IMR-90 (cell line): ENCODE data around the gene FLRT3. TPM values are rescaled to one million over a fixed set of nuclear protein-coding genes. Genes with fewer than 3 reads are reported as not detected.

Source experiments
- ATAC-seq: fragments of 200-7000 bp; cut with Tn5 transposase; 2 replicates; pipeline ENCODE4 v1.9.1; 2020; ENCODE audit warnings: low read depth, mild to moderate bottlenecking, moderate library complexity
- BruUV-seq: library from RNA; stranded (reverse); fragments of 400-500 nt; replicated peaks from 2 replicates; lab custom pipeline; 2021; lab: Mats Ljungman, UMichigan
- CTCF ChIA-PET: fragments of 300-600 bp; formaldehyde crosslinking; extraction: SDS; loops from one replicate; lab custom pipeline; 2021; ENCODE audit warnings: antibody characterized with exemption; lab: Yijun Ruan, JAX
- POLR2A ChIA-PET: fragments of 300-600 bp; sonication (Branson Sonifier 250); formaldehyde crosslinking; loops from one replicate; lab custom pipeline; 2022; ENCODE audit warnings: antibody characterized with exemption; ENCODE audit not compliant: unreplicated experiment; lab: Charles Lee
- DNase-seq: peaks from one replicate; pipeline ENCODE4 v3.0.0; 2013
- H2AFZ ChIP-seq: replicated peaks from 2 replicates; pipeline ENCODE3; 2013; ENCODE audit warnings: low read length, mild to moderate bottlenecking; ENCODE audit not compliant: poor library complexity
- H2AK5ac ChIP-seq: 2 replicates; pipeline ENCODE4 v1.6.1; 2013; ENCODE audit warnings: low read depth, low read length, inconsistent platforms
- H2AK9ac ChIP-seq: replicated peaks from 2 replicates; pipeline ENCODE3; 2013; ENCODE audit warnings: mild to moderate bottlenecking, low read depth, low read length, moderate library complexity; ENCODE audit not compliant: poor library complexity
- H2BK120ac ChIP-seq: 2 replicates; pipeline ENCODE4 v1.6.1; 2013; ENCODE audit warnings: low read depth, low read length, inconsistent platforms
- H2BK15ac ChIP-seq: 3 replicates; pipeline ENCODE4 v1.6.1; 2013; ENCODE audit warnings: low read depth, low read length, inconsistent platforms
- H2BK20ac ChIP-seq: 2 replicates; pipeline ENCODE4 v1.6.1; 2013; ENCODE audit warnings: low read depth, mild to moderate bottlenecking, inconsistent platforms, low read length, moderate library complexity
- H2BK5ac ChIP-seq: 2 replicates; pipeline ENCODE4 v1.6.1; 2013; ENCODE audit warnings: mild to moderate bottlenecking, low read depth, low read length, inconsistent platforms; ENCODE audit not compliant: poor library complexity, severe bottlenecking
- H3K14ac ChIP-seq: replicated peaks from 2 replicates; pipeline ENCODE4 v1.6.1; 2013; ENCODE audit warnings: low read depth, low read length, inconsistent platforms
- H3K18ac ChIP-seq: 2 replicates; pipeline ENCODE4 v1.6.1; 2013; ENCODE audit warnings: low read depth, low read length, control low read depth
- H3K23ac ChIP-seq: 2 replicates; pipeline ENCODE4 v1.6.1; 2013; ENCODE audit warnings: low read depth, low read length, inconsistent platforms
- H3K27ac ChIP-seq: 2 replicates; pipeline ENCODE4 v1.5.1; 2013; ENCODE audit warnings: mild to moderate bottlenecking, control low read depth, low read length; ENCODE audit not compliant: insufficient read depth
- H3K27me3 ChIP-seq: 2 replicates; pipeline ENCODE4 v1.6.1; 2013; ENCODE audit warnings: low read length; ENCODE audit not compliant: control insufficient read depth, insufficient read depth
- H3K36me3 ChIP-seq: 2 replicates; pipeline ENCODE4 v1.6.1; 2013; ENCODE audit warnings: low read length, mixed read lengths; ENCODE audit not compliant: control insufficient read depth, insufficient read depth
- H3K4ac ChIP-seq: 2 replicates; pipeline ENCODE4 v1.6.1; 2013; ENCODE audit warnings: low read depth, low read length, inconsistent platforms
- H3K4me1 ChIP-seq: 2 replicates; pipeline ENCODE4 v1.6.1; 2013; ENCODE audit warnings: low read length, mixed read lengths; ENCODE audit not compliant: control insufficient read depth, insufficient read depth
- H3K4me2 ChIP-seq: 2 replicates; pipeline ENCODE4 v1.6.1; 2013; ENCODE audit warnings: low read depth, mild to moderate bottlenecking, control low read depth, low read length, moderate library complexity
- H3K4me3 ChIP-seq: 2 replicates; pipeline ENCODE4 v1.5.1; 2013; ENCODE audit warnings: low read depth, mild to moderate bottlenecking, control low read depth, low read length, moderate library complexity; ENCODE audit not compliant: insufficient read depth
- H3K56ac ChIP-seq: 2 replicates; pipeline ENCODE4 v1.6.1; 2013; ENCODE audit warnings: low read length, inconsistent platforms; ENCODE audit not compliant: insufficient read depth; ENCODE audit errors: extremely low read depth
- H3K79me1 ChIP-seq, 2 experiments: 2 replicates each; pipeline ENCODE4 v1.6.1; 2013; ENCODE audit warnings: low read length in 2 of 2, inconsistent platforms in 1 of 2, low read depth in 1 of 2
- H3K9ac ChIP-seq: 2 replicates; pipeline ENCODE4 v1.6.1; 2013; ENCODE audit warnings: low read depth, low read length, control low read depth
- H3K9me1 ChIP-seq: 2 replicates; pipeline ENCODE4 v1.6.1; 2013; ENCODE audit warnings: low read length, inconsistent platforms; ENCODE audit not compliant: insufficient read depth
- H3K9me3 ChIP-seq: 2 replicates; pipeline ENCODE4 v1.6.1; 2013; ENCODE audit warnings: low read length; ENCODE audit not compliant: control insufficient read depth, insufficient read depth
- H4K20me1 ChIP-seq: 2 replicates; pipeline ENCODE4 v1.6.1; 2013; ENCODE audit warnings: low read length, inconsistent platforms; ENCODE audit not compliant: insufficient read depth
- H4K5ac ChIP-seq: 2 replicates; pipeline ENCODE4 v1.6.1; 2013; ENCODE audit warnings: mild to moderate bottlenecking, low read depth, low read length, control low read depth
- H4K8ac ChIP-seq, 2 experiments: 2 replicates each; pipeline ENCODE4 v1.6.1; 2013; ENCODE audit warnings: low read depth in 2 of 2, low read length in 2 of 2, control low read depth in 1 of 2, inconsistent platforms in 1 of 2
- H4K91ac ChIP-seq: 2 replicates; pipeline ENCODE4 v1.6.1; 2013; ENCODE audit warnings: low read depth, low read length, inconsistent platforms; ENCODE audit not compliant: insufficient read depth
- BHLHE40 ChIP-seq: fragments of 150-350 bp; IDR thresholded peaks from 2 replicates; pipeline ENCODE4 v1.6.1; 2016; ENCODE audit warnings: mild to moderate bottlenecking, low read depth, low read length
- CEBPB ChIP-seq: IDR thresholded peaks from 2 replicates; pipeline ENCODE4 v1.6.1; 2012; ENCODE audit warnings: low read depth, low read length, improper control_type of control experiment
- MAZ ChIP-seq: IDR thresholded peaks from 2 replicates; pipeline ENCODE4 v1.6.1; 2012; ENCODE audit warnings: low read depth, mild to moderate bottlenecking, low read length, improper control_type of control experiment, moderate library complexity, borderline replicate concordance
- POLR2A ChIP-seq: IDR thresholded peaks from 2 replicates; pipeline ENCODE4 v1.6.1; 2012; ENCODE audit warnings: mild to moderate bottlenecking, low read depth, low read length
- SMC3 ChIP-seq: fragments of 150-350 bp; IDR thresholded peaks from 2 replicates; pipeline ENCODE4 v1.6.1; 2016; ENCODE audit warnings: low read depth, mild to moderate bottlenecking, antibody characterized with exemption, low read length, moderate library complexity
- WGBS, 2 experiments: methylation state at CpG; one replicate each; pipeline versions ENCODE4 v1.1.5 to v1.1.7; 2013; ENCODE audit warnings: missing lambda C conversion rate in 2 of 2; ENCODE audit not compliant: insufficient read length in 1 of 2; ENCODE audit errors: extremely low coverage in 2 of 2; 5-methylcytosine and 5-hydroxymethylcytosine counted together
- dilution Hi-C: fragments of 300-500 bp; cut with HindIII; formaldehyde crosslinking; loops from one replicate; pipeline ENCODE4 v1.14.3; 2018; ENCODE audit warnings: low sequenced_read_pairs; ENCODE audit not compliant: unreplicated experiment
- in situ Hi-C: fragments of 300-500 bp; cut with MboI; formaldehyde crosslinking; loops from 3 replicates; pipeline ENCODE4 v1.14.3; 2019; ENCODE audit warnings: low sequenced_read_pairs, inconsistent platforms, mixed read lengths
- intact Hi-C: fragments of 100-400 bp; cut with micrococcal nuclease; formaldehyde crosslinking; loops from 2 replicates; pipeline ENCODE4 v1.10.0; 2022
- polyA plus RNA-seq, 3 experiments: library from polyadenylated mRNA; depleted of rRNA; stranded (reverse); fragments of >200 nt; gene quantifications; 2 replicates each; pipeline ENCODE4 v1.2.3, GENCODE V29; 2012; ENCODE audit warnings: low replicate concordance in 1 of 3
- total RNA-seq: library from RNA; depleted of rRNA; stranded (reverse); fragments of >200 nt; gene quantifications from 2 replicates; pipeline ENCODE4 v1.2.3, GENCODE V29; 2012
- TF ChIP-seq, protein P1 (sequence below): conservative IDR thresholded peaks from 2 replicates; pipeline ENCODE4 v1.5.1; 2012; ENCODE audit warnings: mild to moderate bottlenecking, low read depth, low read length, improper control_type of control experiment
- TF ChIP-seq, protein P2 (sequence below): fragments of 150-350 bp; IDR thresholded peaks from 2 replicates; pipeline ENCODE4 v1.6.1; 2017; ENCODE audit warnings: mild to moderate bottlenecking, antibody characterized with exemption, low read length, low read depth

Gene FLRT3
- total and polyA plus RNA-seq, 2 of the 4 experiments (the other 2 are of a cell fraction) = 1.8 to 6.6 TPM

DNA sequence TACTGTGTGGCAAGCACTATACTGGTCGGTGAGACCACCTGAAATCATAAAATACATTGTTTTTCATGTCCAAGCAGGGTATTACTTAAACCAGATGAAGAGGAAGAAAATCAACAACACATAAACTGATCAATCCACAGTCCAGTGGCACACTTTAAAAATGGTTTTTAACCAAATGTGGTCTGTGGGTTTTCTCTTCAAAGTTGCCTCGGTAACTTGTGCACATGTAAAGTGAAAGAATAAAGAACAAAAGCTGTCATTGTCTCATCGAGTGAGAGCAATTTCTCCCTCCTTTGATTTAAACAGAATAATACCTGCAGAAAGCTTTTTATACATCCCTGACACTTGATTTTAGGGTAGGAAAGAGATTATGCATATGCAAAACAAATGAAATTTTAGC is 3.7 kb downstream of the FLRT3 start:
- Histone ChIP-seq H3K14ac (no peak overlapping the region), H2AK9ac (no peak overlapping the region), H3K18ac (no peak overlapping the region), H4K8ac (no peak overlapping the region), H4K91ac (no peak overlapping the region), H3K9ac (no peak overlapping the region), H2AFZ (no peak overlapping the region), H3K23ac (no peak overlapping the region), H3K36me3 (no peaks in the 10 kb centered on the region), H3K4ac (no peak overlapping the region), H2AK5ac (no peak overlapping the region), H3K9me3 (no peaks in the 10 kb centered on the region), H3K9me1 (no peaks in the 10 kb centered on the region), H3K27me3 (no peaks in the 10 kb centered on the region), H2BK15ac (no peak overlapping the region), H3K56ac (no peak overlapping the region), H2BK5ac (no peak overlapping the region), H3K4me2 (peak overlapping the region; percentile 28; the same call in 1 of the 2 replicates), H4K5ac (no peak overlapping the region), H3K79me1 (no peaks in the 10 kb centered on the region), H3K4me3 (no peak overlapping the region), H2BK120ac (no peak overlapping the region), H2BK20ac (no peak overlapping the region), H3K27ac (no peak overlapping the region), H3K4me1 (no peaks in the 10 kb centered on the region; the same call in 1 of the 2 replicates), H4K20me1 (no peaks in the 10 kb centered on the region)
- no peak for ATAC-seq
- no CpG with 5 or more reads among the region's 3 CpGs for WGBS, 2 experiments
- no peak for DNase-seq
- intact Hi-C loops = loop anchor here (10.0 kb wide), 1 partner anchor 1321 kb away; no protein-coding TSS in a partner anchor
- no TSS peak for BruUV-seq
- POLR2A ChIA-PET = no interaction called here
- CTCF ChIA-PET = no interaction called here
- dilution Hi-C loops = no loop called here
- TF ChIP-seq, protein P1, sequence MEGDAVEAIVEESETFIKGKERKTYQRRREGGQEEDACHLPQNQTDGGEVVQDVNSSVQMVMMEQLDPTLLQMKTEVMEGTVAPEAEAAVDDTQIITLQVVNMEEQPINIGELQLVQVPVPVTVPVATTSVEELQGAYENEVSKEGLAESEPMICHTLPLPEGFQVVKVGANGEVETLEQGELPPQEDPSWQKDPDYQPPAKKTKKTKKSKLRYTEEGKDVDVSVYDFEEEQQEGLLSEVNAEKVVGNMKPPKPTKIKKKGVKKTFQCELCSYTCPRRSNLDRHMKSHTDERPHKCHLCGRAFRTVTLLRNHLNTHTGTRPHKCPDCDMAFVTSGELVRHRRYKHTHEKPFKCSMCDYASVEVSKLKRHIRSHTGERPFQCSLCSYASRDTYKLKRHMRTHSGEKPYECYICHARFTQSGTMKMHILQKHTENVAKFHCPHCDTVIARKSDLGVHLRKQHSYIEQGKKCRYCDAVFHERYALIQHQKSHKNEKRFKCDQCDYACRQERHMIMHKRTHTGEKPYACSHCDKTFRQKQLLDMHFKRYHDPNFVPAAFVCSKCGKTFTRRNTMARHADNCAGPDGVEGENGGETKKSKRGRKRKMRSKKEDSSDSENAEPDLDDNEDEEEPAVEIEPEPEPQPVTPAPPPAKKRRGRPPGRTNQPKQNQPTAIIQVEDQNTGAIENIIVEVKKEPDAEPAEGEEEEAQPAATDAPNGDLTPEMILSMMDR = no peak
- TF ChIP-seq BHLHE40 (no peak), CEBPB (no peak), MAZ (no peak), POLR2A (no peak), SMC3 (no peak)
- TF ChIP-seq, protein P2, sequence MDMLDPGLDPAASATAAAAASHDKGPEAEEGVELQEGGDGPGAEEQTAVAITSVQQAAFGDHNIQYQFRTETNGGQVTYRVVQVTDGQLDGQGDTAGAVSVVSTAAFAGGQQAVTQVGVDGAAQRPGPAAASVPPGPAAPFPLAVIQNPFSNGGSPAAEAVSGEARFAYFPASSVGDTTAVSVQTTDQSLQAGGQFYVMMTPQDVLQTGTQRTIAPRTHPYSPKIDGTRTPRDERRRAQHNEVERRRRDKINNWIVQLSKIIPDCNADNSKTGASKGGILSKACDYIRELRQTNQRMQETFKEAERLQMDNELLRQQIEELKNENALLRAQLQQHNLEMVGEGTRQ = no peak
- in situ Hi-C loops = no loop called here
